WTC11 (cell line): Measurements from ENCODE around the gene NPEPL1. TPM values are rescaled to one million over a fixed set of nuclear protein-coding genes. Genes with fewer than 3 reads are reported as not detected.

Experiments used
- ATAC-seq: fragments of 200-7000 bp; cut with Tn5 transposase; 2 replicates; pipeline ENCODE4 v1.10.0; 2021; ENCODE audit warnings: mild to moderate bottlenecking, moderate library complexity
- CTCF ChIA-PET: fragments of 300-600 bp; sonication (Branson Sonifier 250); formaldehyde crosslinking; loops from one replicate; lab custom pipeline; 2021; ENCODE audit warnings: antibody characterized with exemption; lab: Charles Lee
- POLR2A ChIA-PET: fragments of 350-600 bp; sonication (Branson Sonifier 250); formaldehyde crosslinking; loops from one replicate; lab custom pipeline; 2021; ENCODE audit warnings: antibody characterized with exemption; lab: Charles Lee
- DNase-seq: peaks from one replicate; pipeline ENCODE4 v3.0.0; 2021; ENCODE audit warnings: low spot score
- H3K27ac Mint-ChIP-seq: 2 replicates; pipeline ENCODE4 v1.8.0; 2021; ENCODE audit warnings: mixed read lengths
- H3K27me3 Mint-ChIP-seq: 2 replicates; pipeline ENCODE4 v1.8.0; 2021; ENCODE audit warnings: low read depth, mild to moderate bottlenecking, moderate library complexity, mixed read lengths
- H3K36me3 Mint-ChIP-seq: 2 replicates; pipeline ENCODE4 v1.8.0; 2021; ENCODE audit warnings: mixed read lengths
- H3K4me1 Mint-ChIP-seq: 2 replicates; pipeline ENCODE4 v1.8.0; 2022; ENCODE audit warnings: mixed read lengths
- H3K4me3 Mint-ChIP-seq: 2 replicates; pipeline ENCODE4 v1.8.0; 2021; ENCODE audit warnings: mild to moderate bottlenecking, moderate library complexity, mixed read lengths
- H3K9me3 Mint-ChIP-seq: 2 replicates; pipeline ENCODE4 v1.8.0; 2021; ENCODE audit warnings: mixed read lengths
- AR ChIP-seq: fragments of 250-450 bp; sonication (Bioruptor Pico); IDR thresholded peaks from 2 replicates; pipeline ENCODE4 v1.9.0; 2021; ENCODE audit warnings: mild to moderate bottlenecking
- ATF6 ChIP-seq: sonication (generic); formaldehyde crosslinking; IDR thresholded peaks from 2 replicates; pipeline ENCODE4 v1.8.1; 2023; ENCODE audit warnings: mild to moderate bottlenecking, missing genetic modification reagents
- E2F5 ChIP-seq: sonication (generic); formaldehyde crosslinking; IDR thresholded peaks from 2 replicates; pipeline ENCODE4 v1.8.1; 2022; ENCODE audit warnings: mild to moderate bottlenecking, moderate library complexity, missing genetic modification reagents
- ERG ChIP-seq: fragments of 250-450 bp; sonication (Bioruptor Pico); IDR thresholded peaks from 2 replicates; pipeline ENCODE4 v1.8.0; 2021; ENCODE audit warnings: mild to moderate bottlenecking
- ETV6 ChIP-seq: sonication (generic); formaldehyde crosslinking; IDR thresholded peaks from 2 replicates; pipeline ENCODE4 v1.8.1; 2022; ENCODE audit warnings: mild to moderate bottlenecking, missing genetic modification reagents
- FOXP1 ChIP-seq: sonication (generic); formaldehyde crosslinking; IDR thresholded peaks from 2 replicates; pipeline ENCODE4 v1.8.0; 2022; ENCODE audit warnings: missing genetic modification reagents, mild to moderate bottlenecking, moderate library complexity, borderline replicate concordance
- GABPB1 ChIP-seq: sonication (generic); formaldehyde crosslinking; IDR thresholded peaks from 2 replicates; pipeline ENCODE4 v1.8.1; 2023; ENCODE audit warnings: mild to moderate bottlenecking, missing genetic modification reagents
- IRF2 ChIP-seq: sonication (generic); formaldehyde crosslinking; IDR thresholded peaks from 2 replicates; pipeline ENCODE4 v1.8.0; 2022; ENCODE audit warnings: low read depth, missing genetic modification reagents, borderline replicate concordance
- MLX ChIP-seq: sonication (generic); formaldehyde crosslinking; IDR thresholded peaks from 2 replicates; pipeline ENCODE4 v1.8.1; 2023; ENCODE audit warnings: mild to moderate bottlenecking, missing genetic modification reagents, moderate library complexity
- MXD4 ChIP-seq: fragments of 250-450 bp; sonication (Bioruptor Pico); IDR thresholded peaks from 2 replicates; pipeline ENCODE4 v1.8.0; 2021; ENCODE audit warnings: mild to moderate bottlenecking, moderate library complexity, borderline replicate concordance
- PREB ChIP-seq: sonication (generic); formaldehyde crosslinking; IDR thresholded peaks from 2 replicates; pipeline ENCODE4 v1.8.1; 2022; ENCODE audit warnings: mild to moderate bottlenecking, missing genetic modification reagents, moderate library complexity, borderline replicate concordance
- RELA ChIP-seq: sonication (generic); formaldehyde crosslinking; IDR thresholded peaks from 2 replicates; pipeline ENCODE4 v1.8.1; 2022; ENCODE audit warnings: missing genetic modification reagents, mild to moderate bottlenecking, borderline replicate concordance
- SOX15 ChIP-seq: fragments of 250-450 bp; sonication (Bioruptor Pico); IDR thresholded peaks from 2 replicates; pipeline ENCODE4 v1.9.0; 2021; ENCODE audit warnings: mild to moderate bottlenecking
- STAT6 ChIP-seq: sonication (generic); formaldehyde crosslinking; conservative IDR thresholded peaks from 2 replicates; pipeline ENCODE4 v1.8.1; 2023; ENCODE audit warnings: mild to moderate bottlenecking, low read depth, missing genetic modification reagents, moderate library complexity
- TP53 ChIP-seq: sonication (generic); formaldehyde crosslinking; IDR thresholded peaks from 2 replicates; pipeline ENCODE4 v1.8.1; 2023; ENCODE audit warnings: mild to moderate bottlenecking, missing genetic modification reagents
- ZBTB21 ChIP-seq: sonication (generic); formaldehyde crosslinking; IDR thresholded peaks from 2 replicates; pipeline ENCODE4 v1.8.1; 2023; ENCODE audit warnings: mild to moderate bottlenecking, missing genetic modification reagents, borderline replicate concordance
- ZBTB43 ChIP-seq: sonication (generic); formaldehyde crosslinking; IDR thresholded peaks from 2 replicates; pipeline ENCODE4 v1.8.1; 2023; ENCODE audit warnings: mild to moderate bottlenecking, missing genetic modification reagents
- ZNF281 ChIP-seq: sonication (generic); formaldehyde crosslinking; IDR thresholded peaks from 2 replicates; pipeline ENCODE4 v1.8.0; 2023; ENCODE audit warnings: mild to moderate bottlenecking, missing genetic modification reagents
- ZNF423 ChIP-seq: fragments of 250-450 bp; sonication (Bioruptor Pico); IDR thresholded peaks from 2 replicates; pipeline ENCODE4 v2.1.2; 2022; ENCODE audit warnings: mild to moderate bottlenecking, moderate library complexity
- total RNA-seq: library from RNA; stranded (reverse); gene quantifications from 3 replicates; pipeline ENCODE4 v1.2.3, GENCODE V29; 2021

NPEPL1 gene
- total RNA-seq, 1 experiment from 2014 or later = 39.9 TPM

GRCh38 chr20:58670102-58670501, 22.5 kb upstream of the NPEPL1 start:
- CTCF ChIA-PET = interaction anchor here (1.2 to 3.2 kb wide), 8 partner anchors 12 to 362 kb away, joined by 3 to 42 read pairs (median 8); partner anchors contain the start of genes ATP5F1E, NPEPL1 and STX16
- POLR2A ChIA-PET = interaction anchor here (0.8 to 3.2 kb wide), 8 partner anchors 10 to 158 kb away, joined by 3 to 22 read pairs (median 4); partner anchors contain the start of gene STX16
- Mint-ChIP-seq H3K27me3 (no peaks in the 10 kb centered on the region), H3K4me1 (peaks cover 81% of the 10 kb centered on the region), H3K27ac (peak overlapping the region; percentile 100), H3K4me3 (peak overlapping the region; percentile 49), H3K36me3 (peaks cover 47% of the 10 kb centered on the region), H3K9me3 (no peaks in the 10 kb centered on the region)
- ATAC-seq = no peak
- TF ChIP-seq TP53 (CRISPR knock-in tag) (no peak), AR (CRISPR knock-in tag) (no peak), ZBTB43 (no peak), MLX (no peak), MXD4 (no peak), IRF2 (CRISPR knock-in tag) (no peak), ZNF281 (CRISPR knock-in tag) (no peak), ZNF423 (no peak), SOX15 (no peak), FOXP1 (CRISPR knock-in tag) (no peak), PREB (no peak), GABPB1 (CRISPR knock-in tag) (no peak)
- no peak for DNase-seq

- peaks cover 52% of the 10 kb centered on the region for H3K36me3 Mint-ChIP-seq
- no peaks in the 10 kb centered on the region for H3K27me3 Mint-ChIP-seq
- ChIA-PET POLR2A (interaction anchor here (3.2 kb wide), 1 partner anchor 20 kb away, joined by 22 read pairs; the partner anchor contains the start of gene STX16), CTCF (interaction anchor here (1.3 to 3.2 kb wide), 3 partner anchors 19 to 183 kb away, joined by 3 to 42 read pairs (median 11); partner anchors contain the start of gene STX16)
- H3K9me3 Mint-ChIP-seq = no peaks in the 10 kb centered on the region
- no peak for DNase-seq
- ATAC-seq = no peak
- peaks cover 81% of the 10 kb centered on the region for H3K4me1 Mint-ChIP-seq
- peak overlapping the region; percentile 100 for H3K27ac Mint-ChIP-seq
- peak overlapping the region; percentile 49; the same call in 1 of the 2 replicates for H3K4me3 Mint-ChIP-seq
- TF ChIP-seq STAT6 (no peak), E2F5 (CRISPR knock-in tag) (no peak), ATF6 (CRISPR knock-in tag) (no peak), SOX15 (no peak), ZBTB21 (CRISPR knock-in tag) (no peak), ETV6 (CRISPR knock-in tag) (no peak), ERG (CRISPR knock-in tag) (no peak), RELA (CRISPR knock-in tag) (no peak)
Measured at GRCh38 chr20:58670659-58671058, 21.9 kb upstream of the NPEPL1 start.
